ENCODE data around the gene RNF213. TPM values are rescaled to one million over a fixed set of nuclear protein-coding genes. Genes with fewer than 3 reads are reported as not detected.

RNF213 gene
- total RNA-seq, result 14.5 and 27.3 TPM in 2 replicates

DNA sequence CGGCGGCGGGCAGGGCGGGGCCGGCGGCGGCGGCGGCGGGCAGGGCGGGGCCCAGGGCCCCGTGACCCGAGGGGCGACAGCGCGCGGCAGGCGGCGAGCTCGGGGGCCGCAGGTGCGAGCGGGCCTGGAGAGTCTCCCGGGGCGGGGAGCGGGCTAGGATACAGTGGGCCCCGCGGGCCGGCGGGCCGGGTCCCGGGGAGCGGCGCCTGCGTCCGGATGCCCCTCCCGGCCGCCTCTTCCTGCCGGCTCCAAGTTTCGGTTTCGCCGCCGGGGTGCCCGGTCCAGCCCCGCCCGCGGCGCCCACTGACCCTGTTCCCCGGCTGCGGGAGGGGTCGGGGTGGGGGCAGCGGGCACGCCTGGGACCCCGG is at the start of gene RNF213:
TSS of gene RNF213 (plus strand) at position 62 of the 368 bp plus-strand sequence. CDS start 2,830 bp downstream, outside the sequence.

DNA sequence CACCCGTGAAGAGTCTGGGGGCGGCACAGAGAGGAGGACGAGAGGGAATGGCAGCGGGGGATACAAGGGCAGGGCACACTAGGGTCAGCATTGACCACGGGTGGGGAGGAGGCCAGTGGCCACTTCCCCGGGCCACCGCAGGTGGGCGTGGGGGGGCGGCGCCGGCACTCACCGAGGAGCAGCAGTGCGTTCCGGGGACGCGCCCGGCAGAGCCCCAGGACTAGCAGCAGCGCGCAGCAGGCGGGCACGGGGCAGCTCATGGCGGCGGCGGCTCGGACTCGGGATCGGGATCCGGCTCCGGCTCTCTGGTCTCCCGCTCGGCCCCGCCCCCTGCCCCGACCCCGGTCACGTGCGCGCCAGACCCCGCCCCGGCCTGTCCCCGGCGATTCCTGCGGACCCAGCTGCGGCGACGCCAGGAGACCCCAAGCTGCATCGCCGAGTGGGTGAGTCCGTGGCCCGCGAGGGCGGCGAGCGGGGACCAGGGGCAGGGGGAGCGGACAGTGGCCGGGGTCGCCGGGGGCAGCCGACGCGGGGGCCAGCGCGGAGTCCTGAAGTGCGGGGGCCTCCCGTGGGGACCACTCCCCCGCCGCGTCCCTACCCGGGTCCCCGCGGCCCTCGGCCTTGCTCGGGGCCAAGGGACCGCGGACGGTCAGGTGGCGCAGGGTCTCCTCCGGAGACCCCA is 40.5 kb upstream of the RNF213 start, which contains the start of the genes SGSH and SLC26A11:
TSS of gene SGSH (minus strand) at position 280 of the 682 bp plus-strand sequence. CDS start at position 260, 20 bp downstream.
TSS of gene SLC26A11 (plus strand) at position 374 of the 682 bp plus-strand sequence. CDS start 1,134 bp downstream, outside the sequence.

DNA sequence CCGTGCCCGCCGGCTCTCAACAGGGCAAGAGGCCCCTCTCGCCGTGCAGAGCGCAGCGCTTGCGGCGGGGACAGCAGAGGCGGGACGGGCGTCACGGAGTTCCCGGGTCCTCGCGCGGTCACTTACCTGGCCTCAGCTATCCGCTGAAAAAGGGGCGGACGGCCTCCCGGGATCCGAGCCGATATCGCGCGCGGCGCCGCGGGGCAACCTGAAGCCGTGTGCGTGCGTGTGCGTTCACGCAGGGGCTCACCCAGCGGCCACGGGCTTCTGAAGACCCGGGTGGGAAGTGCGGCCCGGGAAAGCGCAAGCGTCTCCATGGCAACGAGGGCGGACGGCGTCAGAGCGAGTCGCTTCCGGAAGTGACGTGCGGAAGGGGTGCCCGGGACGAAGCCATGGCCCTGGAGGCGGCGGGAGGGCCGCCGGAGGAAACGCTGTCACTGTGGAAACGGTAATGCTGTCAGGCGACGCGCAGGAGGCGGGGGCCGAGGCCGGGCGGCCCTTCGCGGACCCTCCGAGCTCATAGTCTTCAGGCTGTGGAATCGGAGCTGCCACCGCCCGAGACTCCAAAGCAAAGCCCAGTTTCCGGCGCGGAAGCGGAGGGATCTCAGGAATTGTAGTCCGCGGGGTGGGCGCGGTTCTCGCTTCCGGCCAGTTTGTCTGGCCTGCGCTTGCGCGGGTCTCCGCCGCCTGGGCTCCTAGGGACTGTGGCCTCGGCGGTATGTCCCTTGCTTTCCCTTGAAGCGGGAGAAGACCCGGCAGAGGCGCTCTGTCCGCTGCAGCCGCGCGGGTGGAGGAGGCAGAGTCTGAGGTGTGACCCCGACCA is 154.4 kb downstream of the RNF213 start, which contains the start of gene ENDOV:
TSS of gene ENDOV (plus strand) at position 365 of the 823 bp plus-strand sequence. CDS start at position 393, 28 bp downstream.

Other genes with a start within 250 kb of the RNF213 start
- gene TBC1D16, start 225.0 kb upstream of the RNF213 start, total RNA-seq, result 16.3 and 22.1 TPM in 2 replicates
- gene CCDC40, start 224.2 kb upstream of the RNF213 start, total RNA-seq, result 0.19 and 0.99 TPM in 2 replicates
- 40.2 and 52.5 TPM in 2 replicates for gene GAA, start 159.3 kb upstream of the RNF213 start, total RNA-seq
- gene EIF4A3, start 113.7 kb upstream of the RNF213 start, total RNA-seq, result 85.4 and 89.2 TPM in 2 replicates
- gene CARD14, start 90.8 kb upstream of the RNF213 start, total RNA-seq, result 5.5 and 8.3 TPM in 2 replicates
- 5.4 and 10.0 TPM in 2 replicates for gene SGSH, start 40.5 kb upstream of the RNF213 start, total RNA-seq
- gene SLC26A11, start 40.4 kb upstream of the RNF213 start, total RNA-seq, result 3.8 and 3.9 TPM in 2 replicates
- 15.3 and 16.4 TPM in 2 replicates for gene ENDOV, start 154.3 kb downstream of the RNF213 start, total RNA-seq
- gene NPTX1, start 215.8 kb downstream of the RNF213 start, total RNA-seq, result not detected in 2 replicates